ENCODE results near the gene CNTN4.

Gene CNTN4

GRCh38 chr3:2484162-2485026, 385.7 kb downstream of the CNTN4 start:
- no peak for TF ChIP-seq CTCF (IDR thresholded peaks at IDR 0.05; ENCODE audit: low read length)
- TF ChIP-seq EZH2 (IDR thresholded peaks at IDR 0.05; ENCODE audit: borderline replicate concordance, low read length): no peak
- Histone ChIP-seq H3K9me2 (ENCODE audit: low read depth, low read length) (no peaks in the 10 kb centered on the region), H3K4me3 (ENCODE audit: low read depth, low read length, poor library complexity, severe bottlenecking) (no peak overlapping the region), H3K4me1 (ENCODE audit: insufficient read depth, low read length, severe bottlenecking) (no peaks in the 10 kb centered on the region), H3K79me2 (ENCODE audit: insufficient read depth, low read length) (no peaks in the 10 kb centered on the region), H2AFZ (ENCODE audit: low read length) (no peak overlapping the region), H3K27me3 (ENCODE audit: insufficient read depth, low read length) (no peaks in the 10 kb centered on the region), H3F3A (ENCODE audit: insufficient read depth, low read length) (no peaks in the 10 kb centered on the region), H3K9ac (ENCODE audit: low read length) (no peak overlapping the region), H3K9me3 (ENCODE audit: low read length) (no peaks in the 10 kb centered on the region), H3K27ac (ENCODE audit: low read depth, low read length, poor library complexity, severe bottlenecking) (no peak overlapping the region), H3K4me2 (ENCODE audit: low read length) (no peak overlapping the region), H4K20me1 (ENCODE audit: insufficient read depth, low read length) (no peaks in the 10 kb centered on the region), H3K36me3 (ENCODE audit: insufficient read depth, low read length) (no peaks in the 10 kb centered on the region)

DNA sequence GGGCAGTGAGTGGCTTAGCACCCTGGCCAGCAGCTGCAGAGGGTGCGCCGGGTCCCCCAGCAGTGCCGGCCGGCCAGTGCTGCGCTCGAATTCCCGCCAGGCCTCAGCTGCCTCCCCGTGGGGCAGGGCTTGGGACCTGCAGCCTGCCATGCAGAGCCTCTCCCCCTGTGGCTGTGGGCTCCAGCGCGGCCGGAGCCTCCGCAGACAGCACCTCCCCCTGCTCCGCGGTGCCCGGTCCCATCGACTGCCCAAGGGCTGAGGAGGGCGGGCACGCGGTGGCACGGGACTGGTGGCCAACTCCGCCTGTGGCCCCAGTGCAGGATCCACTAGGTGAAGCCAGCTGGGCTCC, 386.3 kb downstream of the CNTN4 start:
- H3K27me3 ChIP-seq (ENCODE audit: insufficient read depth, low read length): no peaks in the 10 kb centered on the region
- no peak overlapping the region for H3K4me3 ChIP-seq (ENCODE audit: low read depth, low read length, poor library complexity, severe bottlenecking)
- H3K79me2 ChIP-seq (ENCODE audit: insufficient read depth, low read length): no peaks in the 10 kb centered on the region
- no peaks in the 10 kb centered on the region for H3K4me1 ChIP-seq (ENCODE audit: insufficient read depth, low read length, severe bottlenecking)
- no peaks in the 10 kb centered on the region for H3K9me2 ChIP-seq (ENCODE audit: low read depth, low read length)
- H3F3A ChIP-seq (ENCODE audit: insufficient read depth, low read length): no peaks in the 10 kb centered on the region
- H3K27ac ChIP-seq (ENCODE audit: low read depth, low read length, poor library complexity, severe bottlenecking): no peak overlapping the region
- TF ChIP-seq EZH2 (IDR thresholded peaks at IDR 0.05; ENCODE audit: borderline replicate concordance, low read length): no peak
- no peak for TF ChIP-seq CTCF (IDR thresholded peaks at IDR 0.05; ENCODE audit: low read length)
- H3K9me3 ChIP-seq (ENCODE audit: low read length): no peaks in the 10 kb centered on the region
- H2AFZ ChIP-seq (ENCODE audit: low read length): no peak overlapping the region
- H4K20me1 ChIP-seq (ENCODE audit: insufficient read depth, low read length): no peaks in the 10 kb centered on the region
- no peak overlapping the region for H3K4me2 ChIP-seq (ENCODE audit: low read length)
- H3K9ac ChIP-seq (ENCODE audit: low read length): no peak overlapping the region
- H3K36me3 ChIP-seq (ENCODE audit: insufficient read depth, low read length): no peaks in the 10 kb centered on the region

GRCh38 chr3:2495746-2496145, 397.1 kb downstream of the CNTN4 start:
- Histone ChIP-seq H3K27ac (ENCODE audit: low read depth, low read length, poor library complexity, severe bottlenecking) (no peak overlapping the region), H3K79me2 (ENCODE audit: insufficient read depth, low read length) (no peaks in the 10 kb centered on the region), H3K9me2 (ENCODE audit: low read depth, low read length) (no peaks in the 10 kb centered on the region), H3K4me3 (ENCODE audit: low read depth, low read length, poor library complexity, severe bottlenecking) (no peak overlapping the region), H3K4me2 (ENCODE audit: low read length) (no peak overlapping the region), H4K20me1 (ENCODE audit: insufficient read depth, low read length) (no peaks in the 10 kb centered on the region), H3K36me3 (ENCODE audit: insufficient read depth, low read length) (no peaks in the 10 kb centered on the region), H3K9ac (ENCODE audit: low read length) (no peak overlapping the region), H3F3A (ENCODE audit: insufficient read depth, low read length) (no peaks in the 10 kb centered on the region), H3K27me3 (ENCODE audit: insufficient read depth, low read length) (no peaks in the 10 kb centered on the region), H3K4me1 (ENCODE audit: insufficient read depth, low read length, severe bottlenecking) (no peaks in the 10 kb centered on the region), H2AFZ (ENCODE audit: low read length) (no peak overlapping the region), H3K9me3 (ENCODE audit: low read length) (no peaks in the 10 kb centered on the region)
- TF ChIP-seq EZH2 (IDR thresholded peaks at IDR 0.05; ENCODE audit: borderline replicate concordance, low read length): no peak
- TF ChIP-seq CTCF (IDR thresholded peaks at IDR 0.05; ENCODE audit: low read length): no peak
